ENCODE results near the gene CALD1.

Gene CALD1

DNA sequence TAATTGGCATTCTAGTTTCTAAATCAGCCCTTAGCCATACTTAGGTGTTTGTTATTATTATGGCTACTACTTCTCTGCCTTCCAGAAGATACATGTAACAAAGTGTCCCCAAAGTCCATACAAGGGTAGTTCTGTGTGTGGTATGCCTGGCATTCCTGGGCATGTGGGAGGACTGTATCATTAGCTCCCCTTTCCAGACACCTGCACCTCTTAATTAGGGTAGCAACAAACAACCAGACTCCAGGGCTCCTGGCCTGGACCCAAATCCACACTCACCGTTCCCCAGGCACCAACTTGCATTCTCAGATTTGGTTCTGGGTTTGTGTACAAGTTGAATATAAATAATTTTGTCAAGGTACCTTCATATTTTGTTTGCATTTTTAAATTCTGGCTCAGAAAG is 15.5 kb upstream of the CALD1 start:
- WGBS (ENCODE audit: insufficient coverage) = no CpG with 5 or more reads among the region's 1 CpG
- Histone ChIP-seq H3K27me3 (replicated peaks in 2 of 5; ENCODE audit: control insufficient read depth in 4 of 5, insufficient read depth in 5 of 5, low read length in 4 of 5) (peaks cover 0 to 2% (median 0%) of the 10 kb centered on the region in 5 experiments), H3K36me3 (ENCODE audit: control insufficient read depth in 4 of 4, insufficient read depth in 4 of 4, low read length in 3 of 4) (no peaks in the 10 kb centered on the region), H3K27ac (ENCODE audit: insufficient read depth in 1 of 2, low read depth in 1 of 2, low read length in 2 of 2, poor library complexity in 1 of 2, severe bottlenecking in 2 of 2) (no peak overlapping the region), H3K4me3 (ENCODE audit: control insufficient read depth in 1 of 7, extremely low read depth in 1 of 7, insufficient read depth in 4 of 7, low read depth in 2 of 7, low read length in 6 of 7) (no peak overlapping the region), H3K9me3 (ENCODE audit: control extremely low read depth in 1 of 5, control insufficient read depth in 4 of 5, insufficient read depth in 2 of 5, low read depth in 1 of 5, low read length in 4 of 5) (no peaks in the 10 kb centered on the region), H3K4me1 (ENCODE audit: control extremely low read depth in 1 of 4, control insufficient read depth in 4 of 4, insufficient read depth in 4 of 4, low read length in 3 of 4) (no peaks in the 10 kb centered on the region)
- ChIA-PET POLR2A (no interaction called here), CTCF (interaction anchor here (1.0 kb wide), 1 partner anchor 15 kb away, joined by 3 read pairs; no protein-coding TSS in a partner anchor)
- no peak for DNase-seq

DNA sequence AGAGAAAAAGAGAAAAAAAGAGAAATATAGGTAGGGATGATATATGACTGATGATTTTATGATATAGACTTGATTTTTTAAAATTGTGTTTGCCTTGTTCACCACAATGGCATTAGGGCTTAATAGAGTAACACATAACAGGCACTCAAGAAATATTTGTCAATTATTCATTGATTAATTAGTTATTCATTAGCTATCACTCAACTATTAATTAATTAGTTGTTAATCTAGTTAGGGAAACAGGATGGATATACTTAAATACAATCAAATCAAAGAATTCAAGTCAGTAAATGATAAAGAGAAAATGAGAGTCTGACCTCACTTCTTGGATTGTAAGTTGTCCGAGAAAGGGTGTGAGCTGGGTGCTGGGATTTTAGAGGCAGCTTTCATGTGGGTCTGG is 15.1 kb upstream of the CALD1 start:
- H3K27me3 ChIP-seq (replicated peaks in 2 of 5; ENCODE audit: control insufficient read depth in 4 of 5, insufficient read depth in 5 of 5, low read length in 4 of 5) = peaks cover 0 to 2% (median 0%) of the 10 kb centered on the region in 5 experiments
- ChIA-PET POLR2A (no interaction called here), CTCF (interaction anchor here (0.7 to 1.0 kb wide), 2 partner anchors 14 to 15 kb away, joined by 3 read pairs; no protein-coding TSS in a partner anchor)
- no peaks in the 10 kb centered on the region for H3K36me3 ChIP-seq (ENCODE audit: control insufficient read depth in 4 of 4, insufficient read depth in 4 of 4, low read length in 3 of 4)
- H3K4me3 ChIP-seq (ENCODE audit: control insufficient read depth in 1 of 7, extremely low read depth in 1 of 7, insufficient read depth in 4 of 7, low read depth in 2 of 7, low read length in 6 of 7) = no peak overlapping the region
- 100% methylated on average over 1 of the region's 1 CpG for WGBS (ENCODE audit: insufficient coverage)
- no peak overlapping the region for H3K27ac ChIP-seq (ENCODE audit: insufficient read depth in 1 of 2, low read depth in 1 of 2, low read length in 2 of 2, poor library complexity in 1 of 2, severe bottlenecking in 2 of 2)
- DNase-seq = no peak
- no peaks in the 10 kb centered on the region for H3K4me1 ChIP-seq (ENCODE audit: control extremely low read depth in 1 of 4, control insufficient read depth in 4 of 4, insufficient read depth in 4 of 4, low read length in 3 of 4)
- no peaks in the 10 kb centered on the region for H3K9me3 ChIP-seq (ENCODE audit: control extremely low read depth in 1 of 5, control insufficient read depth in 4 of 5, insufficient read depth in 2 of 5, low read depth in 1 of 5, low read length in 4 of 5)

GRCh38 chr7:134766779-134767519 is 12.5 kb upstream of the CALD1 start:
- H3K4me1 ChIP-seq (ENCODE audit: control extremely low read depth in 1 of 4, control insufficient read depth in 4 of 4, insufficient read depth in 4 of 4, low read length in 3 of 4) = peaks cover 0 to 7% (median 0%) of the 10 kb centered on the region in 4 experiments
- no peak overlapping the region for H3K27ac ChIP-seq (ENCODE audit: insufficient read depth in 1 of 2, low read depth in 1 of 2, low read length in 2 of 2, poor library complexity in 1 of 2, severe bottlenecking in 2 of 2)
- POLR2A ChIA-PET = interaction anchor here (0.7 kb wide), 1 partner anchor 60 kb away, joined by 3 read pairs; no protein-coding TSS in a partner anchor
- WGBS (ENCODE audit: insufficient coverage) = 95% methylated on average over 9 of the region's 15 CpGs
- no peaks in the 10 kb centered on the region for H3K36me3 ChIP-seq (ENCODE audit: control insufficient read depth in 4 of 4, insufficient read depth in 4 of 4, low read length in 3 of 4)
- H3K4me3 ChIP-seq (ENCODE audit: control insufficient read depth in 1 of 7, extremely low read depth in 1 of 7, insufficient read depth in 4 of 7, low read depth in 2 of 7, low read length in 6 of 7) = no peak overlapping the region
- H3K27me3 ChIP-seq (replicated peaks in 2 of 5; ENCODE audit: control insufficient read depth in 4 of 5, insufficient read depth in 5 of 5, low read length in 4 of 5) = peaks cover 0 to 2% (median 0%) of the 10 kb centered on the region in 5 experiments
- CTCF ChIA-PET = no interaction called here
- peak in 2 of 3 donors; percentile 1 to 13 for DNase-seq
- no peaks in the 10 kb centered on the region for H3K9me3 ChIP-seq (ENCODE audit: control extremely low read depth in 1 of 5, control insufficient read depth in 4 of 5, insufficient read depth in 2 of 5, low read depth in 1 of 5, low read length in 4 of 5)

- Histone ChIP-seq H3K4me1 (ENCODE audit: control extremely low read depth in 1 of 4, control insufficient read depth in 4 of 4, insufficient read depth in 4 of 4, low read length in 3 of 4) (peaks cover 0 to 7% (median 0%) of the 10 kb centered on the region in 4 experiments), H3K4me3 (ENCODE audit: control insufficient read depth in 1 of 7, extremely low read depth in 1 of 7, insufficient read depth in 4 of 7, low read depth in 2 of 7, low read length in 6 of 7) (no peak overlapping the region), H3K27me3 (replicated peaks in 2 of 5; ENCODE audit: control insufficient read depth in 4 of 5, insufficient read depth in 5 of 5, low read length in 4 of 5) (peaks cover 0 to 2% (median 0%) of the 10 kb centered on the region in 5 experiments), H3K9me3 (ENCODE audit: control extremely low read depth in 1 of 5, control insufficient read depth in 4 of 5, insufficient read depth in 2 of 5, low read depth in 1 of 5, low read length in 4 of 5) (no peaks in the 10 kb centered on the region), H3K27ac (ENCODE audit: insufficient read depth in 1 of 2, low read depth in 1 of 2, low read length in 2 of 2, poor library complexity in 1 of 2, severe bottlenecking in 2 of 2) (no peak overlapping the region), H3K36me3 (ENCODE audit: control insufficient read depth in 4 of 4, insufficient read depth in 4 of 4, low read length in 3 of 4) (no peaks in the 10 kb centered on the region)
- DNase-seq = no peak
- CTCF ChIA-PET = no interaction called here
- POLR2A ChIA-PET = no interaction called here
- WGBS (ENCODE audit: insufficient coverage) = 84% methylated on average over 4 of the region's 5 CpGs
Measured at GRCh38 chr7:134767520-134768168, 11.8 kb upstream of the CALD1 start.

DNA sequence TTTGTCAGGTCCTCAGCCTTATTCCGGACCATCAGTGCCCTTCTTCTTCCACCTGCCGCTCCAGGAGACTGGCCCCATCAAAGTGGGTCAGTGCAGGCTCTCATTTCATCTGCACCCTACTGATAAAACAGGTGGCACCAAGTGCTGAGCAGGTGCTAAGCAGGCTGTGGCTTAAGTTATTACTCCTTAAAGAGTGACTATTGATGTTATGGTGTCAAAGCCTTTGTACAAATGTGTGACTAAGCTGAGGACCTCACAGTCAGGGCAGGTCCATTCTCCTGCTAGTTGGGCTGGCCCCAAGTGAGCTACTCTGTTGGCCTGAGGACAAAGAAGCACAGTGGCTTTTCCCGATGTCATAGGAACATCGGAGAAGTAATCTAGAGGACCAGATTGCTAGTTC is 11.2 kb upstream of the CALD1 start:
- H3K4me3 ChIP-seq (ENCODE audit: control insufficient read depth in 1 of 7, extremely low read depth in 1 of 7, insufficient read depth in 4 of 7, low read depth in 2 of 7, low read length in 6 of 7) = no peak overlapping the region
- ChIA-PET CTCF (interaction anchor here (0.5 kb wide), 1 partner anchor 16 kb away, joined by 3 read pairs; no protein-coding TSS in a partner anchor), POLR2A (no interaction called here)
- DNase-seq = no peak
- H3K27me3 ChIP-seq (replicated peaks in 2 of 5; ENCODE audit: control insufficient read depth in 4 of 5, insufficient read depth in 5 of 5, low read length in 4 of 5) = peaks cover 0 to 2% (median 0%) of the 10 kb centered on the region in 5 experiments
- no peak overlapping the region for H3K27ac ChIP-seq (ENCODE audit: insufficient read depth in 1 of 2, low read depth in 1 of 2, low read length in 2 of 2, poor library complexity in 1 of 2, severe bottlenecking in 2 of 2)
- H3K9me3 ChIP-seq (ENCODE audit: control extremely low read depth in 1 of 5, control insufficient read depth in 4 of 5, insufficient read depth in 2 of 5, low read depth in 1 of 5, low read length in 4 of 5) = no peaks in the 10 kb centered on the region
- H3K36me3 ChIP-seq (ENCODE audit: control insufficient read depth in 4 of 4, insufficient read depth in 4 of 4, low read length in 3 of 4) = no peaks in the 10 kb centered on the region
- WGBS (ENCODE audit: insufficient coverage) = 100% methylated on average over 2 of the region's 4 CpGs
- H3K4me1 ChIP-seq (ENCODE audit: control extremely low read depth in 1 of 4, control insufficient read depth in 4 of 4, insufficient read depth in 4 of 4, low read length in 3 of 4) = peaks cover 0 to 7% (median 0%) of the 10 kb centered on the region in 4 experiments

GRCh38 chr7:134770676-134771075 is 8.8 kb upstream of the CALD1 start:
- no peak overlapping the region for H3K27ac ChIP-seq (ENCODE audit: insufficient read depth in 1 of 2, low read depth in 1 of 2, low read length in 2 of 2, poor library complexity in 1 of 2, severe bottlenecking in 2 of 2)
- DNase-seq = no peak
- POLR2A ChIA-PET = no interaction called here
- no peak overlapping the region for H3K4me3 ChIP-seq (ENCODE audit: control insufficient read depth in 1 of 7, extremely low read depth in 1 of 7, insufficient read depth in 4 of 7, low read depth in 2 of 7, low read length in 6 of 7)
- 88% methylated on average over 4 of the region's 6 CpGs for WGBS (ENCODE audit: insufficient coverage)
- peaks cover 0 to 2% (median 0%) of the 10 kb centered on the region in 5 experiments for H3K27me3 ChIP-seq (replicated peaks in 2 of 5; ENCODE audit: control insufficient read depth in 4 of 5, insufficient read depth in 5 of 5, low read length in 4 of 5)
- no peaks in the 10 kb centered on the region for H3K9me3 ChIP-seq (ENCODE audit: control extremely low read depth in 1 of 5, control insufficient read depth in 4 of 5, insufficient read depth in 2 of 5, low read depth in 1 of 5, low read length in 4 of 5)
- CTCF ChIA-PET = no interaction called here
- H3K4me1 ChIP-seq (ENCODE audit: control extremely low read depth in 1 of 4, control insufficient read depth in 4 of 4, insufficient read depth in 4 of 4, low read length in 3 of 4) = peaks cover 0 to 7% (median 0%) of the 10 kb centered on the region in 4 experiments
- no peaks in the 10 kb centered on the region for H3K36me3 ChIP-seq (ENCODE audit: control insufficient read depth in 4 of 4, insufficient read depth in 4 of 4, low read length in 3 of 4)

- Histone ChIP-seq H3K9me3 (ENCODE audit: control extremely low read depth in 1 of 5, control insufficient read depth in 4 of 5, insufficient read depth in 2 of 5, low read depth in 1 of 5, low read length in 4 of 5) (no peaks in the 10 kb centered on the region), H3K4me1 (ENCODE audit: control extremely low read depth in 1 of 4, control insufficient read depth in 4 of 4, insufficient read depth in 4 of 4, low read length in 3 of 4) (peaks cover 0 to 7% (median 0%) of the 10 kb centered on the region in 4 experiments), H3K27me3 (replicated peaks in 2 of 5; ENCODE audit: control insufficient read depth in 4 of 5, insufficient read depth in 5 of 5, low read length in 4 of 5) (peaks cover 0 to 2% (median 0%) of the 10 kb centered on the region in 5 experiments), H3K27ac (ENCODE audit: insufficient read depth in 1 of 2, low read depth in 1 of 2, low read length in 2 of 2, poor library complexity in 1 of 2, severe bottlenecking in 2 of 2) (no peak overlapping the region), H3K36me3 (ENCODE audit: control insufficient read depth in 4 of 4, insufficient read depth in 4 of 4, low read length in 3 of 4) (no peaks in the 10 kb centered on the region), H3K4me3 (ENCODE audit: control insufficient read depth in 1 of 7, extremely low read depth in 1 of 7, insufficient read depth in 4 of 7, low read depth in 2 of 7, low read length in 6 of 7) (no peak overlapping the region)
- POLR2A ChIA-PET = no interaction called here
- CTCF ChIA-PET = no interaction called here
- 95% methylated on average over 3 of the region's 3 CpGs for WGBS (ENCODE audit: insufficient coverage)
- DNase-seq = no peak
Measured at GRCh38 chr7:134771111-134771510, 8.3 kb upstream of the CALD1 start.
